Measurements from ENCODE around the gene PTPRJ. TPM values are rescaled to one million over a fixed set of nuclear protein-coding genes. Genes with fewer than 3 reads are reported as not detected.

The PTPRJ gene
- total and polyA plus RNA-seq, 2 donors (not counting 1 experiment from before 2014, with no cell fraction given) = 11.2 to 20.0 TPM

DNA sequence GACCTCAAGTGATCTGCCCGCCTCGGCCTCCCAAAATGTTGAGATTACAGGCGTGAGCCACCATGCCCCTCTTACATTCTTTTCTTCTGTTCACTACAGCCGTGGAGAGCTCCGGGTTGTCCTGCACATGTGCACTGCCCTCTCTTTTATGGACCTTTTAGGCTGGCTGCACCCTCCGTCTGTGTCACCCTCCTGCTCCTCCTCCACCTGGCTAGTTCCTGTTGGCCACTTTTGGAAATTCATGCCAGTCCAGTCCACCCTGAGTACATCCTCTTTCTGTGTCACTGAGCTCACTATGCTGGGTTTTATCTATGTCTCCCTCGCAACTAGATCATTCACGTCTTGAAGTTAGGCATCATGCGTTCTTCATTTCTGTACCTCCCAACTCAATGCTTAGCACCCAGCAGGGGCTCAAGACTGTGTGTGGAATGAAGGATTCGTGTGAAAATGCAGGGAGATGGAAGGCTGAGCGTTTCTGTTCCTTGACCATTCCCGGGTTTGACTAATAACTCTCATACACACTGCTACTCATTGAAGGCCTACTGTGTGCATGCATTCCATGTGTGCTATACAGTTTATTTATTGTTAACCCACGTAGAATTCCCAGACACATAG lies 60.6 kb downstream of the PTPRJ start:
- CTCF ChIA-PET = interaction anchor here (0.7 kb wide), 1 partner anchor 10 kb away, joined by 3 read pairs; no protein-coding TSS in a partner anchor
- Histone ChIP-seq H3K36me3 (replicated peaks in 1 of 2; ENCODE audit: control extremely low read depth in 1 of 2, control insufficient read depth in 1 of 2, extremely low read depth in 1 of 2, insufficient read depth in 2 of 2, low read length in 1 of 2) (peaks cover 0 to 6% of the 10 kb centered on the region in 2 experiments), H4K20me1 (ENCODE audit: control insufficient read depth, insufficient read depth, low read length, poor library complexity, severe bottlenecking) (peaks cover 34% of the 10 kb centered on the region), H2AFZ (ENCODE audit: insufficient read depth, low read depth, low read length, poor library complexity, severe bottlenecking) (no peak overlapping the region), H3K4me1 (ENCODE audit: control insufficient read depth in 2 of 2, insufficient read depth in 2 of 2, low read length in 2 of 2) (peaks cover 65 to 71% of the 10 kb centered on the region in 2 donors), H3K9ac (ENCODE audit: low read length) (no peak overlapping the region), H3K4me3 (ENCODE audit: control extremely low read depth in 1 of 5, extremely low read depth in 1 of 5, insufficient read depth in 1 of 5, low read depth in 2 of 5, low read length in 4 of 5) (no peak overlapping the region), H3K27ac (ENCODE audit: low read length in 2 of 2) (no peak overlapping the region), H3K9me3 (ENCODE audit: control extremely low read depth in 1 of 3, control insufficient read depth in 2 of 3, insufficient read depth in 1 of 3, low read length in 2 of 3) (no peaks in the 10 kb centered on the region), H3K27me3 (replicated peaks in 1 of 4; ENCODE audit: control extremely low read depth in 1 of 4, control insufficient read depth in 3 of 4, insufficient read depth in 4 of 4, low read length in 3 of 4) (no peaks in the 10 kb centered on the region), H3K4me2 (replicated peaks; ENCODE audit: low read depth, low read length, poor library complexity, severe bottlenecking) (no peak overlapping the region), H3K79me2 (ENCODE audit: control insufficient read depth, insufficient read depth, low read length) (peaks cover 74% of the 10 kb centered on the region)
- WGBS (ENCODE audit: insufficient coverage) = 94% methylated on average over 6 of the region's 13 CpGs
- Mint-ChIP-seq H3K27me3 (no peaks in the 10 kb centered on the region), H3K9me3 (ENCODE audit: insufficient read depth) (no peaks in the 10 kb centered on the region), H3K27ac (no peak overlapping the region), H3K4me1 (peaks cover 66% of the 10 kb centered on the region), H3K4me3 (no peak overlapping the region)
- TF ChIP-seq EZH2 (IDR thresholded peaks at IDR 0.05; ENCODE audit: borderline replicate concordance, insufficient read depth, low read depth, low read length, poor library complexity, severe bottlenecking) = no peak
- TF ChIP-seq, protein P1, sequence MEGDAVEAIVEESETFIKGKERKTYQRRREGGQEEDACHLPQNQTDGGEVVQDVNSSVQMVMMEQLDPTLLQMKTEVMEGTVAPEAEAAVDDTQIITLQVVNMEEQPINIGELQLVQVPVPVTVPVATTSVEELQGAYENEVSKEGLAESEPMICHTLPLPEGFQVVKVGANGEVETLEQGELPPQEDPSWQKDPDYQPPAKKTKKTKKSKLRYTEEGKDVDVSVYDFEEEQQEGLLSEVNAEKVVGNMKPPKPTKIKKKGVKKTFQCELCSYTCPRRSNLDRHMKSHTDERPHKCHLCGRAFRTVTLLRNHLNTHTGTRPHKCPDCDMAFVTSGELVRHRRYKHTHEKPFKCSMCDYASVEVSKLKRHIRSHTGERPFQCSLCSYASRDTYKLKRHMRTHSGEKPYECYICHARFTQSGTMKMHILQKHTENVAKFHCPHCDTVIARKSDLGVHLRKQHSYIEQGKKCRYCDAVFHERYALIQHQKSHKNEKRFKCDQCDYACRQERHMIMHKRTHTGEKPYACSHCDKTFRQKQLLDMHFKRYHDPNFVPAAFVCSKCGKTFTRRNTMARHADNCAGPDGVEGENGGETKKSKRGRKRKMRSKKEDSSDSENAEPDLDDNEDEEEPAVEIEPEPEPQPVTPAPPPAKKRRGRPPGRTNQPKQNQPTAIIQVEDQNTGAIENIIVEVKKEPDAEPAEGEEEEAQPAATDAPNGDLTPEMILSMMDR (IDR thresholded peaks at IDR 0.05) = no peak
- POLR2A ChIA-PET = no interaction called here
- ATAC-seq (ENCODE audit: low read depth) = no peak
- DNase-seq = no peak
- intact Hi-C loops (cut with micrococcal nuclease) = loop anchor here (5.0 kb wide), 1 partner anchor 39 kb away; no protein-coding TSS in a partner anchor
